Liver (tissue), 9 donors: Measurements from ENCODE around the gene CACNA1S. TPM values are rescaled to one million over a fixed set of nuclear protein-coding genes. Genes with fewer than 3 reads are reported as not detected.
A peak's percentile ranks its signal among the peaks of the same experiment; 100 is the strongest.

Experiments
- DNase-seq: peaks from one replicate; pipeline ENCODE4 v3.0.0-alpha.2; 2017; ENCODE audit warnings: low spot score
- H3K27ac ChIP-seq, 2 donors: one replicate each; pipeline ENCODE4 v1.7.0; 2013; ENCODE audit warnings: inconsistent platforms in 2 of 2, low read length in 2 of 2, control low read depth in 1 of 2, low read depth in 1 of 2, mild to moderate bottlenecking in 1 of 2
- H3K27me3 ChIP-seq, 4 donors: one replicate each; pipeline versions ENCODE4 v1.6.1 to v1.7.0; 2013; ENCODE audit warnings: low read length in 3 of 4, inconsistent platforms in 1 of 4, mild to moderate bottlenecking in 1 of 4, moderate library complexity in 1 of 4; ENCODE audit not compliant: control insufficient read depth in 4 of 4, insufficient read depth in 4 of 4
- H3K36me3 ChIP-seq, 4 donors: one replicate each; pipeline versions ENCODE4 v1.6.1 to v1.7.0; 2013; ENCODE audit warnings: low read length in 3 of 4, mild to moderate bottlenecking in 3 of 4, low read depth in 1 of 4, moderate library complexity in 1 of 4; ENCODE audit not compliant: control insufficient read depth in 4 of 4, insufficient read depth in 3 of 4
- H3K4me1 ChIP-seq, 4 donors: one replicate each; pipeline versions ENCODE4 v1.6.1 to v1.7.0; 2013; ENCODE audit warnings: low read length in 3 of 4, mild to moderate bottlenecking in 3 of 4, moderate library complexity in 1 of 4; ENCODE audit not compliant: control insufficient read depth in 4 of 4, insufficient read depth in 4 of 4
- H3K4me3 ChIP-seq, 3 donors: one replicate each; pipeline versions ENCODE4 v1.6.1 to v1.7.0; 2013; ENCODE audit warnings: low read length in 3 of 3, control low read depth in 1 of 3, low read depth in 1 of 3, mild to moderate bottlenecking in 1 of 3
- H3K9ac ChIP-seq, 2 donors: one replicate each; pipeline ENCODE4 v1.7.0; 2013; ENCODE audit warnings: low read length in 2 of 2, mild to moderate bottlenecking in 2 of 2, moderate library complexity in 2 of 2, control low read depth in 1 of 2, low read depth in 1 of 2
- H3K9me3 ChIP-seq, 4 donors: one replicate each; pipeline versions ENCODE4 v1.6.1 to v1.7.0; 2013; ENCODE audit warnings: low read length in 3 of 4; ENCODE audit not compliant: control insufficient read depth in 4 of 4
- CTCF ChIP-seq: fragments of 150-350 bp; IDR thresholded peaks from 2 replicates; pipeline ENCODE4 v1.5.1; 2017; ENCODE audit warnings: improper control_type of control experiment, low read depth, low read length; ENCODE audit not compliant: missing input control
- EGR1 ChIP-seq, 2 donors: IDR thresholded peaks; 2 replicates each; pipeline ENCODE4 v1.6.1; 2016 to 2018; ENCODE audit warnings: antibody characterized with exemption in 2 of 2, low read depth in 2 of 2
- FOXA2 ChIP-seq: IDR thresholded peaks from 2 replicates; pipeline ENCODE4 v1.6.1; 2016; ENCODE audit warnings: antibody characterized with exemption
- HNF4A ChIP-seq, 2 donors: conservative IDR thresholded peaks; 2 replicates each; pipeline ENCODE4 v1.6.1; 2016; ENCODE audit warnings: antibody characterized with exemption in 2 of 2, mild to moderate bottlenecking in 2 of 2
- HNF4G ChIP-seq: IDR thresholded peaks from 2 replicates; pipeline ENCODE4 v1.6.1; 2016; ENCODE audit warnings: antibody characterized with exemption
- NR2F2 ChIP-seq: IDR thresholded peaks from 2 replicates; pipeline ENCODE4 v1.6.1; 2016; ENCODE audit warnings: antibody characterized with exemption
- WGBS: extraction: QIAGEN DNeasy Blood & Tissue Kit; methylation state at CpG from one replicate; pipeline ENCODE4 v1.1.7; 2013; 5-methylcytosine and 5-hydroxymethylcytosine counted together
- polyA plus RNA-seq, 2 donors: library from polyadenylated mRNA; stranded (reverse) in 1 of 2; unstranded in 1 of 2; fragments of 200-250 nt in 1 of 2; fragments of >200 nt in 1 of 2; fragmentation: Nextera tagmentation in 1 of 2; extraction: Ambion mirVana in 1 of 2; gene quantifications; one replicate each; pipeline versions ENCODE4 v1.2.1 to v1.2.3, GENCODE V29; 2013 to 2015
- total RNA-seq, 2 donors: library from RNA; depleted of rRNA; stranded (reverse); fragments of >200 nt; gene quantifications; one replicate each; pipeline ENCODE4 v1.2.3, GENCODE V29; 2014
- TF ChIP-seq, protein P1 (sequence below): IDR thresholded peaks from 2 replicates; pipeline ENCODE4 v1.6.1; 2016; ENCODE audit warnings: antibody characterized with exemption
- TF ChIP-seq, protein P2 (sequence below): IDR thresholded peaks from 2 replicates; pipeline ENCODE4 v1.6.1; 2016; ENCODE audit warnings: antibody characterized with exemption
- donor health status: healthy.
- donor health status: healthy.
- donor health status: healthy.
- donor health status: healthy.
- donor health status: healthy.

CACNA1S gene
- total and polyA plus RNA-seq, 4 donors: under 0.01 to 0.33 TPM; not detected in 2

DNA sequence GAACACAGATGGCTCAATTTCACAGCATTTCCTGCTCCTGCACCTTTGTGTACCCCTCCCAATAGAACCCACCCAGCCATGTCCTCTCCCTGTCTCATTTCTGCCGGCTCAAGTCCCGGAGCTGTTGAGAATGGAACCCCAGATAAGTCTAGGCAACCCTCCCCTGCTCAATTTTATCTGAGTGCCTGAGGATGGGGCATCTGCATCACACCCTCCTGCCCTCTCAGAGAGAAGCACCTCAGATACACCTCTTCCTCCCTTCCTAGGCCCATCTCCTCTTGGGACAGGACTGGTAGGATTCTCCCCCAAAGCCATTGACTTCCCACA, 89.8 kb downstream of the CACNA1S start:
- no peak for DNase-seq
- Histone ChIP-seq H3K4me3 (peak overlapping the region in 2 of 3 donors; percentile 34 to 60), H3K4me1 (peaks cover 4 to 27% (median 14%) of the 10 kb centered on the region in 4 donors), H3K36me3 (no peaks in the 10 kb centered on the region), H3K9ac (peak overlapping the region; percentile 18 to 36), H3K27ac (peak overlapping the region in 1 of 2 donors; percentile 7), H3K9me3 (no peaks in the 10 kb centered on the region), H3K27me3 (no peaks in the 10 kb centered on the region)
- 80% methylated on average over 2 of the region's 2 CpGs for WGBS
- no peak for TF ChIP-seq EGR1 (IDR thresholded peaks at IDR 0.05; ENCODE audit: low read depth in 2 of 2)

- Histone ChIP-seq H3K4me1 (peaks cover 4 to 28% (median 14%) of the 10 kb centered on the region in 4 donors), H3K4me3 (no peak overlapping the region), H3K36me3 (no peaks in the 10 kb centered on the region), H3K9me3 (no peaks in the 10 kb centered on the region), H3K27ac (peak overlapping the region in 1 of 2 donors; percentile 29), H3K27me3 (no peaks in the 10 kb centered on the region), H3K9ac (no peak overlapping the region)
- TF ChIP-seq NR2F2 (no peak), CTCF (no peak), EGR1 (IDR thresholded peaks at IDR 0.05; ENCODE audit: low read depth in 2 of 2) (no peak), HNF4A (conservative IDR thresholded peaks at IDR 0.05) (no peak), HNF4G (no peak), FOXA2 (no peak)
- TF ChIP-seq, protein P1, sequence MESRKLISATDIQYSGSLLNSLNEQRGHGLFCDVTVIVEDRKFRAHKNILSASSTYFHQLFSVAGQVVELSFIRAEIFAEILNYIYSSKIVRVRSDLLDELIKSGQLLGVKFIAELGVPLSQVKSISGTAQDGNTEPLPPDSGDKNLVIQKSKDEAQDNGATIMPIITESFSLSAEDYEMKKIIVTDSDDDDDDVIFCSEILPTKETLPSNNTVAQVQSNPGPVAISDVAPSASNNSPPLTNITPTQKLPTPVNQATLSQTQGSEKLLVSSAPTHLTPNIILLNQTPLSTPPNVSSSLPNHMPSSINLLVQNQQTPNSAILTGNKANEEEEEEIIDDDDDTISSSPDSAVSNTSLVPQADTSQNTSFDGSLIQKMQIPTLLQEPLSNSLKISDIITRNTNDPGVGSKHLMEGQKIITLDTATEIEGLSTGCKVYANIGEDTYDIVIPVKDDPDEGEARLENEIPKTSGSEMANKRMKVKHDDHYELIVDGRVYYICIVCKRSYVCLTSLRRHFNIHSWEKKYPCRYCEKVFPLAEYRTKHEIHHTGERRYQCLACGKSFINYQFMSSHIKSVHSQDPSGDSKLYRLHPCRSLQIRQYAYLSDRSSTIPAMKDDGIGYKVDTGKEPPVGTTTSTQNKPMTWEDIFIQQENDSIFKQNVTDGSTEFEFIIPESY: no peak
- TF ChIP-seq, protein P2, sequence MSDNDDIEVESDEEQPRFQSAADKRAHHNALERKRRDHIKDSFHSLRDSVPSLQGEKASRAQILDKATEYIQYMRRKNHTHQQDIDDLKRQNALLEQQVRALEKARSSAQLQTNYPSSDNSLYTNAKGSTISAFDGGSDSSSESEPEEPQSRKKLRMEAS: no peak
- no peak for DNase-seq
- WGBS: 80% methylated on average over 7 of the region's 7 CpGs
Measured at GRCh38 chr1:201021630-201022492, 90.4 kb downstream of the CACNA1S start.

GRCh38 chr1:201020721-201021629, 91.3 kb downstream of the CACNA1S start:
- no peak for TF ChIP-seq HNF4A (conservative IDR thresholded peaks at IDR 0.05)
- TF ChIP-seq CTCF: peak; percentile 14
- WGBS: 85% methylated on average over 11 of the region's 11 CpGs

More at GRCh38 chr1:201020721-201021629, 91.3 kb downstream of the CACNA1S start:
- Histone ChIP-seq H3K36me3 (no peaks in the 10 kb centered on the region), H3K9me3 (no peaks in the 10 kb centered on the region), H3K4me3 (no peak overlapping the region), H3K4me1 (peaks cover 2 to 21% (median 11%) of the 10 kb centered on the region in 4 donors), H3K27ac (peak overlapping the region; percentile 10 to 58), H3K27me3 (no peaks in the 10 kb centered on the region), H3K9ac (no peak overlapping the region)
- no peak for DNase-seq
